Activated T-helper 1 cell treated with anti-CD3 and anti-CD28 coated beads, Interleukin-12 subunit alpha, Interleukin-12 subunit beta, Interleukin-2, Interleukin-4 antibody, amounts not matched to agents 30 ng/mL and 10 ng/mL and 1 ng/mL, durations not matched to agents 14 hours and 24 hours and 36 hours (primary cell): Measurements from ENCODE around the gene STK32A. TPM values are rescaled to one million over a fixed set of nuclear protein-coding genes. Genes with fewer than 3 reads are reported as not detected.

ENCODE experiments used
- DNase-seq: peaks from one replicate; pipeline ENCODE4 v3.0.0; 2021; ENCODE audit warnings: low spot score
- H3K27ac Mint-ChIP-seq: one replicate; pipeline ENCODE4 v1.8.0; 2021; ENCODE audit warnings: mild to moderate bottlenecking, mixed read lengths
- H3K27me3 Mint-ChIP-seq: one replicate; pipeline ENCODE4 v1.8.0; 2022; ENCODE audit warnings: mild to moderate bottlenecking, moderate library complexity, mixed read lengths; ENCODE audit not compliant: insufficient read depth
- H3K36me3 Mint-ChIP-seq: one replicate; pipeline ENCODE4 v1.8.0; 2021; ENCODE audit warnings: low read depth, mixed read lengths
- H3K4me1 Mint-ChIP-seq: one replicate; pipeline ENCODE4 v1.8.0; 2021; ENCODE audit warnings: low read depth, mixed read lengths
- H3K4me3 Mint-ChIP-seq: one replicate; pipeline ENCODE4 v1.8.0; 2021; ENCODE audit warnings: mild to moderate bottlenecking, moderate library complexity, mixed read lengths
- H3K9me3 Mint-ChIP-seq: one replicate; pipeline ENCODE4 v1.8.0; 2021; ENCODE audit warnings: mixed read lengths
- intact Hi-C: fragments of 100-400 bp; cut with micrococcal nuclease; formaldehyde crosslinking; loops from one replicate; pipeline ENCODE4 v1.15.1; 2024
- total RNA-seq: library from RNA; stranded (reverse); gene quantifications from 2 replicates; pipeline ENCODE4 v1.2.3, GENCODE V29; 2022

Gene STK32A
- total RNA-seq, 1 donor from 2014 or later = not detected

- H3K4me3 Mint-ChIP-seq = no peak overlapping the region
- DNase-seq = no peak
- H3K27ac Mint-ChIP-seq = no peak overlapping the region
- H3K4me1 Mint-ChIP-seq = no peaks in the 10 kb centered on the region
- intact Hi-C loops = no loop called here
- H3K27me3 Mint-ChIP-seq = peaks cover 1% of the 10 kb centered on the region
- no peaks in the 10 kb centered on the region for H3K36me3 Mint-ChIP-seq
- no peaks in the 10 kb centered on the region for H3K9me3 Mint-ChIP-seq
These were observed 135.0 kb downstream of the STK32A start for GRCh38 chr5:147369742-147370374.

DNA sequence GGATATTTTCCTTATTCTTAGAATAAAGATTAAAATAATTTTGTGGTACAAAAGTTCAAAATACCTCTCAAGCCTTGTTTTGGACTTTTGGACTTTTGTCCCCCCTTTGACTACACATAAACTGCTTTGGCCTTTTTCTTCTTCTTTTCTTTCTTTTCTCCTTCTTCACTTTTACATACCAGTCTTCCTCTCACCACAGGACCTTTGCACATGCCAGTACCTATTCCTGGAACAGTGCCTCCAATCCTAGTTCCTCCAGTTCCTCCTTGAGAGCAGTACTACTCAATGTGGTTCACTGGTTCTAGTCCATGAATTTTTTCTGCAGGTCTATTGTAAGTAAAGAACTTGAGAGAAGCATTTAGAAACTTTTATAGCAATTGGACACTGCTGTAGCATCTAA lies 136.5 kb downstream of the STK32A start:
- intact Hi-C loops = no loop called here
- Mint-ChIP-seq H3K27ac (no peak overlapping the region), H3K27me3 (peaks cover 1% of the 10 kb centered on the region), H3K4me1 (no peaks in the 10 kb centered on the region), H3K4me3 (no peak overlapping the region), H3K36me3 (no peaks in the 10 kb centered on the region), H3K9me3 (no peaks in the 10 kb centered on the region)
- DNase-seq = no peak

DNA sequence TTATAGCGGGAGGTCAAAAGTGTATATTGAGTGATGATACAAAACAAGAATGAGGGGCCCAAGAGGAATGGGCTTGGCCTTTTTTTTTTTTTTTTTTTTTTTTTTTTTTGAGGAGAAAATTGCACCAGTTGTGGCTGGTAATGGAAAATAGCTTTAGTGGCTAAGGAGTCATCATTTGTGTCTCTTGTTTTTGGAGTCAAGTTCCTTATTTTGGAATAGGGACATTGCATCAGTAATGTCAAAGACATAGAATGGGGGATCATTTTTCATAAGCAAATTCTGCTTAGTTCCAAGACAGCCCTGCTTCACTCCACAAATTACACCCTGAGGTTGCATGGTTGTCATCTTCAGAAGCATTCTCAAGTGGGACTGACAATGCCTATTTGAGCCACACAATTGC lies 137.4 kb downstream of the STK32A start:
- intact Hi-C loops = no loop called here
- no peak for DNase-seq
- H3K36me3 Mint-ChIP-seq = no peaks in the 10 kb centered on the region
- H3K9me3 Mint-ChIP-seq = no peaks in the 10 kb centered on the region
- H3K4me3 Mint-ChIP-seq = no peak overlapping the region
- H3K27ac Mint-ChIP-seq = no peak overlapping the region
- H3K27me3 Mint-ChIP-seq = peaks cover 1% of the 10 kb centered on the region
- H3K4me1 Mint-ChIP-seq = no peaks in the 10 kb centered on the region

- no peak for DNase-seq
- intact Hi-C loops = no loop called here
- H3K27ac Mint-ChIP-seq = no peak overlapping the region
- no peaks in the 10 kb centered on the region for H3K4me1 Mint-ChIP-seq
- H3K36me3 Mint-ChIP-seq = no peaks in the 10 kb centered on the region
- peaks cover 1% of the 10 kb centered on the region for H3K27me3 Mint-ChIP-seq
- no peak overlapping the region for H3K4me3 Mint-ChIP-seq
- no peaks in the 10 kb centered on the region for H3K9me3 Mint-ChIP-seq
These were observed 138.5 kb downstream of the STK32A start for GRCh38 chr5:147373328-147373727.

DNA sequence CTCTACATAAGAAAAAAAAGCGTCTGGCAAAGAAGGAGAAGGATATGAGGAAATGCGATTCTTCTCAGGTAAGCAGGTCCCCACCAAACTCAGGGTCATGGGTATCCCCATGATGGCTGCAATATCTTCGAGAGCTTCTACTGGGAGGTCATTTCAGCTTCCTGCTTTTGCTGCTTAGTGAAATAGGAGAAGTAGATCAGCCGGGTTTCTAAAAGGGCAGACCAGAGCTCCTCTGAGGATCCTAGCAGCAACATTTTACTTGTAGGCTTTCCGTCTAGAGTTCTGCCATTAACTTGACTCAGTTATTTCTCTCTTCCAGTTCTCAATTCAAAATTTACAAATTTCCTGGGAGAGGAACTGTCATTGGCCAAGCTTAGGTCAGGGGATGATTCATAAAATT lies 140.3 kb downstream of the STK32A start:
- Mint-ChIP-seq H3K4me3 (no peak overlapping the region), H3K9me3 (no peaks in the 10 kb centered on the region), H3K4me1 (no peaks in the 10 kb centered on the region), H3K27ac (no peak overlapping the region), H3K27me3 (peaks cover 1% of the 10 kb centered on the region), H3K36me3 (no peaks in the 10 kb centered on the region)
- intact Hi-C loops = no loop called here
- DNase-seq = no peak

- peaks cover 1% of the 10 kb centered on the region for H3K27me3 Mint-ChIP-seq
- H3K4me3 Mint-ChIP-seq = no peak overlapping the region
- no peaks in the 10 kb centered on the region for H3K9me3 Mint-ChIP-seq
- H3K4me1 Mint-ChIP-seq = no peaks in the 10 kb centered on the region
- no peak for DNase-seq
- intact Hi-C loops = no loop called here
- no peak overlapping the region for H3K27ac Mint-ChIP-seq
- H3K36me3 Mint-ChIP-seq = no peaks in the 10 kb centered on the region
These were observed 142.9 kb downstream of the STK32A start for GRCh38 chr5:147377682-147378081.

DNA sequence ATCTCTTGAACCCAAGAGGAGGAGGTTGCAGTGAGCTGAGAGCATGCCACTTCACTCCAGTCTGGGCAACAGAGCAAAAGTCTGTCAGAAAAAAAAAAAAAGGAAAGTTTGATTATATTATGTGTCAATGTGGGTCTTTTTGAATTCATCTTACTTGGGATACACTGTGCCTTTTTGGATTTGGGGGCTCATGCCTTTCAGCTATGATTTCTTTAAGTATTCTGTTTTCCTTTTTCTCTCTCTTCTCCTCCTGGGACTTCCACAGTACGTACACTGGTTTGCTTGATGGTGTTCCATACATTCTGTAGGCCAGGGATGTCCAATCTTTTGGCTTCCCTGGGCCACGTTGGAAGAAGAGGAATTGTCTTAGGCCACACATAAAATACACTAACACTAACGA lies 146.7 kb downstream of the STK32A start:
- no peaks in the 10 kb centered on the region for H3K9me3 Mint-ChIP-seq
- intact Hi-C loops = no loop called here
- H3K36me3 Mint-ChIP-seq = no peaks in the 10 kb centered on the region
- no peak overlapping the region for H3K4me3 Mint-ChIP-seq
- no peaks in the 10 kb centered on the region for H3K4me1 Mint-ChIP-seq
- no peak overlapping the region for H3K27ac Mint-ChIP-seq
- no peaks in the 10 kb centered on the region for H3K27me3 Mint-ChIP-seq
- no peak for DNase-seq

GRCh38 chr5:147382776-147383175 lies 147.9 kb downstream of the STK32A start:
- H3K4me1 Mint-ChIP-seq = no peaks in the 10 kb centered on the region
- H3K36me3 Mint-ChIP-seq = no peaks in the 10 kb centered on the region
- intact Hi-C loops = no loop called here
- H3K27ac Mint-ChIP-seq = no peak overlapping the region
- H3K4me3 Mint-ChIP-seq = no peak overlapping the region
- no peaks in the 10 kb centered on the region for H3K27me3 Mint-ChIP-seq
- no peak for DNase-seq
- H3K9me3 Mint-ChIP-seq = no peaks in the 10 kb centered on the region

DNA sequence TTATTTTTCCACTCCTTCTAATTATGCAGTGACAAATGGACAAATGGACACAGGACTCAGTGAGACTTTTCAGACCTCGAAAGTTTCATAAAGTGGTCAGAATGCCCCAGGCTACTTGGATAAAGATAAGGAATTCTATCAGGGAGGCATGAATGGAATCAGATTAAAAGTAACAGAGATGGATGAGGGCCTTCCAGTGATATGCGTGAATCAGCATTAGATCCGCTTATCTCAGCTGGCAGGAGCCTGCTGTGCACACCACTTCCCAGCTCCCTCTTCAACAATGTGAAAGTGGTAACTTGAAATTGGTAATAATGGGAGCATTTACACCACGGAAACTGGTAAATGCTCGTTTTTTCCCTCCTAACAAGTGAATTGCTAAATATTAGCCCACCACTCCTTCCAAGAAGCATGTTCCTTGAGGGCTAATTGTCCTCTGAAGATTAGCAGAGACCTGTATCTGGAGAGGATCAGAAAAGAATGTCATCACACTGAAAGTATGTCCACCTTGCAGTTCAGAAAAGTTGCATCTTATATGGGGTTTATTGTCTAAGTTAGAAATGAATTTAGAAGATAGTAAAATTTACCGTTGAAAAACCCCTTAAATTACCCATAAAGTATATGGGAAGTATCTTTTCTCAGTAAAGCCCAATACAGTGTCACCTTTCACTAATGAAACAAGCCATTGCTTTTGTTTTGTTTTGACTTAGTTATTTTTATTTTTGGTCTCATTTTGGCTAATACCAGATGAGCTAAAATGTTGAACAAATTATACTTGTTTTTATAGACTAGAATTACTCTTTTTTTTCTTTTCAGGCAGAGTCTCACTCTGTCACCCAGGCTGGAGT lies 149.7 kb downstream of the STK32A start:
- Mint-ChIP-seq H3K9me3 (no peaks in the 10 kb centered on the region), H3K4me3 (no peak overlapping the region), H3K27me3 (no peaks in the 10 kb centered on the region), H3K4me1 (no peaks in the 10 kb centered on the region), H3K36me3 (no peaks in the 10 kb centered on the region), H3K27ac (no peak overlapping the region)
- intact Hi-C loops = no loop called here
- no peak for DNase-seq

DNA sequence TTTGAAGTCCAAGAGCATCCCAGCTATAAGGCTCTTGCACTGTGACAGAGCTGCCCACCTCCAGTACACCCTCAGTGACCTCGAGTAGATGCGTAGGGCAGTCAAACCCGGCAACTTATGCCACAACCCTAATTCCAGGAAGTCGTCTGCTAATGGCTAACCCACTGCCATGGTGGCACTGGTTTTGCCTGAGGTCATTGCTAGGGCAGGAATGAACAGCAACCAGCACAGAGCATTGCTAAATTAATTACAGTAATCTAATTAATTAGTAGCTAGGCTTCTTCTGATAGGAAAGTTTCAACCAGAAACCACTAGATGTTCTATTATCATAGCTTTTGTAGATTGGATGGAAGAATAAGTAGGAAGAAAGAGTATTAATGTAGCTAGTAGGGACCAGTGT lies 152.3 kb downstream of the STK32A start:
- intact Hi-C loops = no loop called here
- no peak for DNase-seq
- Mint-ChIP-seq H3K4me1 (no peaks in the 10 kb centered on the region), H3K4me3 (no peak overlapping the region), H3K36me3 (no peaks in the 10 kb centered on the region), H3K27ac (no peak overlapping the region), H3K27me3 (no peaks in the 10 kb centered on the region), H3K9me3 (no peaks in the 10 kb centered on the region)

- H3K36me3 Mint-ChIP-seq = no peaks in the 10 kb centered on the region
- no peak overlapping the region for H3K4me3 Mint-ChIP-seq
- intact Hi-C loops = no loop called here
- DNase-seq = no peak
- no peaks in the 10 kb centered on the region for H3K9me3 Mint-ChIP-seq
- no peaks in the 10 kb centered on the region for H3K27me3 Mint-ChIP-seq
- no peaks in the 10 kb centered on the region for H3K4me1 Mint-ChIP-seq
- no peak overlapping the region for H3K27ac Mint-ChIP-seq
These were observed 153.6 kb downstream of the STK32A start for GRCh38 chr5:147388184-147389108.

DNA sequence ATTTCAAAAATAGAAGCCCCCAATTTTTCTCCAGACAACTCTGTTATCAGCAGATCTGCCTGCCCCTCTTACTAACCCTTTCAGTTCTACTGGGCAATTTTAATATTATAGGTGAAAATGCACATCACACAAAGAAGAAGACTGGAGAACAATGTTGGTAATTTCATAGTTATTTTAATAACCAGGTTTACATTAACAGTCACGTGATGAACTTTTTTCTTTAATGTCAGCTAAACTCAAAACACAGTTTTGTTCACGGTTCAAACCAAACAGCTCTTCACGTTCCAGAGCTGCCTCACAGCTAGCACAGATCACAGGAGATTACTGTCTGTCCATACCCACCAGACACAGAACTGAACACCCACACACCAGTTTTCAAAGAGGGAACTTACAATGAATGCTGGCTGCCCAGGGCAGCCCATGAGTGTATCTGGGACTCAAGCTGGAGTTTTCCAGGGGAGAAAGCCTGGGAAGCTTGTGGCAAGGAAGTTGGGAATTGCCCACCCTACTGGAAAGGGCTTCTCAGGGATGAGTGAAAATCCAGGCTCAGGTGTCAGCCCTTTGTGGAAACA lies 155.9 kb downstream of the STK32A start:
- DNase-seq = no peak
- no peak overlapping the region for H3K4me3 Mint-ChIP-seq
- no peaks in the 10 kb centered on the region for H3K4me1 Mint-ChIP-seq
- intact Hi-C loops = no loop called here
- no peaks in the 10 kb centered on the region for H3K27me3 Mint-ChIP-seq
- no peaks in the 10 kb centered on the region for H3K36me3 Mint-ChIP-seq
- H3K27ac Mint-ChIP-seq = no peak overlapping the region
- H3K9me3 Mint-ChIP-seq = no peaks in the 10 kb centered on the region
